ENCODE data around the gene RAB20.

GRCh38 chr13:110562696-110563462 is 1.4 kb upstream of the RAB20 start:
- TF ChIP-seq POLR2A (IDR thresholded peaks at IDR 0.05; ENCODE audit: borderline replicate concordance, extremely low read depth, insufficient read depth, insufficient read length): no peak
- no peak for TF ChIP-seq EZH2 (IDR thresholded peaks at IDR 0.05)
- TF ChIP-seq CEBPB (IDR thresholded peaks at IDR 0.05; ENCODE audit: low read depth): no peak
- no peak for TF ChIP-seq JUND (IDR thresholded peaks at IDR 0.05)
- TF ChIP-seq, protein P1, sequence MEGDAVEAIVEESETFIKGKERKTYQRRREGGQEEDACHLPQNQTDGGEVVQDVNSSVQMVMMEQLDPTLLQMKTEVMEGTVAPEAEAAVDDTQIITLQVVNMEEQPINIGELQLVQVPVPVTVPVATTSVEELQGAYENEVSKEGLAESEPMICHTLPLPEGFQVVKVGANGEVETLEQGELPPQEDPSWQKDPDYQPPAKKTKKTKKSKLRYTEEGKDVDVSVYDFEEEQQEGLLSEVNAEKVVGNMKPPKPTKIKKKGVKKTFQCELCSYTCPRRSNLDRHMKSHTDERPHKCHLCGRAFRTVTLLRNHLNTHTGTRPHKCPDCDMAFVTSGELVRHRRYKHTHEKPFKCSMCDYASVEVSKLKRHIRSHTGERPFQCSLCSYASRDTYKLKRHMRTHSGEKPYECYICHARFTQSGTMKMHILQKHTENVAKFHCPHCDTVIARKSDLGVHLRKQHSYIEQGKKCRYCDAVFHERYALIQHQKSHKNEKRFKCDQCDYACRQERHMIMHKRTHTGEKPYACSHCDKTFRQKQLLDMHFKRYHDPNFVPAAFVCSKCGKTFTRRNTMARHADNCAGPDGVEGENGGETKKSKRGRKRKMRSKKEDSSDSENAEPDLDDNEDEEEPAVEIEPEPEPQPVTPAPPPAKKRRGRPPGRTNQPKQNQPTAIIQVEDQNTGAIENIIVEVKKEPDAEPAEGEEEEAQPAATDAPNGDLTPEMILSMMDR (IDR thresholded peaks at IDR 0.05 in 2 of 3, conservative IDR thresholded peaks at IDR 0.05 in 1 of 3; ENCODE audit: borderline replicate concordance in 1 of 3, insufficient read depth in 1 of 3, low read depth in 2 of 3, low read length in 2 of 3): no peak
- no peak for TF ChIP-seq CBX3 (IDR thresholded peaks at IDR 0.05; ENCODE audit: low read depth)
- no peak for TF ChIP-seq RAD21 (IDR thresholded peaks at IDR 0.05; ENCODE audit: low read depth)
- no peak for TF ChIP-seq TCF7L2 (IDR thresholded peaks at IDR 0.05; ENCODE audit: borderline replicate concordance, extremely low read depth, insufficient read depth, insufficient read length)
- TF ChIP-seq YY1 (IDR thresholded peaks at IDR 0.05; ENCODE audit: extremely low read depth, insufficient replicate concordance, low read depth, low read length): no peak
- TF ChIP-seq POLR2AphosphoS5 (IDR thresholded peaks at IDR 0.05; ENCODE audit: low read depth, low read length): no peak
- no peak for TF ChIP-seq ZBTB33 (IDR thresholded peaks at IDR 0.05; ENCODE audit: extremely low read depth, insufficient replicate concordance, low read length)
- no peak for TF ChIP-seq SP1 (IDR thresholded peaks at IDR 0.05; ENCODE audit: low read depth)

All from HCT116 (cell line).